CD4-positive, alpha-beta T cell treated with Interleukin-2 at 100 ng/mL for 4 hours (primary cell): ENCODE data around the gene B4GALT3.

ENCODE experiments used
- DNase-seq: peaks from one replicate; pipeline ENCODE4 v3.0.0-alpha.2; 2020; ENCODE audit warnings: low spot score

The B4GALT3 gene

GRCh38 chr1:161127649-161128048, 49.7 kb downstream of the B4GALT3 start:
- DNase-seq: no peak

- DNase-seq: no peak
These were observed 54.3 kb downstream of the B4GALT3 start for GRCh38 chr1:161122967-161123366.

GRCh38 chr1:161121834-161122233, 55.5 kb downstream of the B4GALT3 start:
- no peak for DNase-seq
